COLO668 (cell line): ENCODE data around the gene TAC4.

Experiments
- DNase-seq: peaks from one replicate; lab custom pipeline; 2025; ENCODE audit not compliant: unreplicated experiment; lab: John Stamatoyannopoulos, UW

The TAC4 gene

DNA sequence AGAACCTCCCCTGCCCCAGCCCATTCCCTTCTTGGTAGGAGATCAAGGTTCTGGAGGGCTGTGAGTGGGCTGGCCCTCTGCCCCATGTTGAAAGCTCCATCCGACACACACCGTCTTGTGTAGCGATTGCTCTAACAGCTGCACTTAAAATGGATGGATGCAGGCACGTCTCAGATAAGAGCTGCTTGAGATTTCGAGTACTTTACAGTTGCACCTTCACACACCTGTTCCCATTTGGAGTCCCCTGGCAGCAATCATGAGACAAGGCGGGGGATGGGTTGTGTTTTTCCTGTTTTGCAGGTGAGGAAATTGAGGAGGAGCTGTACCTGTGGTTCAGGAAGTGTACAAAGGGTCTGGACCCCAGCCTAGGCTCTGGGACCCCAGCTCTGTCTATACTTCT is 25.6 kb upstream of the TAC4 start:
- no peak for DNase-seq

DNA sequence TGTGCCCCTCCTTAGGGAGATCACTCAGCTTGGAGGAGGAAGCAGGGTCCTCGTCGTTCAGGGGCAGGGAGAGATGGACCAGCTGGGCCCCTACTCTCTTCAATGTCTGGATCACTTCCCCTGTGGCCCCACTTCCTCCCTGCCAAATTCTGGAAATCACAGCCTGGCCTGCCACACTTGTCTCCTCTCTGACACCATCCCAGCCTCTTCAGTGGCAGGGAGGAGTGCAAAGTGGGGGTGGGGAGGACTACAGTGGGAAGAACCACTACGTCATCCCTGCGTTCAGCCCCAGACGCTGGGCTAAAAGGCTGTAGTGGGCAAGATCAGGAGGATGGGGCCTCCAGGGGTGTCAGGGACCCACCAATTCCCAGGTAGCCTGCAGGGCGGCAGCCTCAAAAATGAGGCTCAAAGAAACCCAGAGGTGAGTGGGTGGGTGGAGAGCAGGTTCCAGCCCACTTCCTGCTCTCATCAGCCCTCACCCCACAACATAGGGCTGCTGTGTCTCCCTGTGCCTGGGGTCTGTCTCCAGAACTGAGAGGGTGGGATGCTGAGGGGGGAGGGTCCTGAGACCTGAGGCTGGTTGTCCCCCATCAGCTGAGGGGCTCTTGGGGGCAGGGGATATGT is 25.0 kb upstream of the TAC4 start:
- DNase-seq = no peak

GRCh38 chr17:49871211-49871610 is 23.3 kb upstream of the TAC4 start:
- DNase-seq = no peak

DNA sequence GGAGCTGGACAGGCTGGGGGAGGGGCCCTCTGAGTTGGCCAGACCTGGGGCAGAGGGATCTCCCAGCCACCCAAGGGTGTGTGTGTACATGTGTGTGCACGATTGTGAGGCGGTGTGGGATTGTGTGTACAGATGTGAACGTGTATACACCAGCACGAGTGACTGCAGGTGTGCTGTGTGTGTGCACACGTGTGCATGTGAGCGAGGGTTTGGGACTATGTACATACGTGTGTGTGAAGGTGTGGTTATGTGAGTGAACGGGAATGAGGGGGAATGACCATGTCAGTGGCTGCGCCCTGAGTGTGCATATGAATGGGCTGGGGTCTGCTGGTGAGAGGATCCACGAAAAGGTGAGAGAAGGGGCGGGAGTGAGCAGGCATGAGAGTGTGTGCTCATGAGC is 22.4 kb upstream of the TAC4 start:
- DNase-seq = no peak

GRCh38 chr17:49869038-49869374 is 21.1 kb upstream of the TAC4 start:
- DNase-seq = no peak

GRCh38 chr17:49866882-49867413 is 19.1 kb upstream of the TAC4 start:
- DNase-seq = no peak

DNA sequence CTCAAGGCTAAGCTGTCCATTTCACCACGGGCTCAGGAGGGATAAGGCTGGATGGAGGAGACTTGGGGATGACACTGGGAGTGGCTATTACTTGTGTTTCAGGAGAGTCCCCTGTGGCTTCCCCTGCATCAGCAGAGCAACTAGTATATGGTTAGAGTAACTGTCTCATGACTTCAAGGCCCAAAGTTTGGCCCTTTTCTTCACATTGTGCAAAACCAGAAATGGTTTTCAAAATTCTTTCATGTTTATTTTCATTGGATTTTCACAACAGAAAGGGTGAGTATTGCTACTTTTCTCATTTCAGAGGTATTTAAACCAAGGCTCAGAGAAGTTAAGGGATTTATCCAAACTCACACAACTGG is 18.1 kb upstream of the TAC4 start:
- DNase-seq = no peak

- no peak for DNase-seq
These were observed 15.0 kb upstream of the TAC4 start for GRCh38 chr17:49862781-49863331.

GRCh38 chr17:49861150-49861884 is 13.4 kb upstream of the TAC4 start:
- peak; percentile 5 for DNase-seq

- DNase-seq = peak; percentile 7
These were observed 12.4 kb upstream of the TAC4 start for GRCh38 chr17:49859991-49860953.

GRCh38 chr17:49858796-49859195 is 10.9 kb upstream of the TAC4 start:
- no peak for DNase-seq

- DNase-seq = no peak
These were observed 6.3 kb upstream of the TAC4 start for GRCh38 chr17:49854126-49854525.

- no peak for DNase-seq
These were observed 5.7 kb upstream of the TAC4 start for GRCh38 chr17:49853470-49854015.

GRCh38 chr17:49851387-49852291 is 3.8 kb upstream of the TAC4 start:
- peak; percentile 6 for DNase-seq

DNA sequence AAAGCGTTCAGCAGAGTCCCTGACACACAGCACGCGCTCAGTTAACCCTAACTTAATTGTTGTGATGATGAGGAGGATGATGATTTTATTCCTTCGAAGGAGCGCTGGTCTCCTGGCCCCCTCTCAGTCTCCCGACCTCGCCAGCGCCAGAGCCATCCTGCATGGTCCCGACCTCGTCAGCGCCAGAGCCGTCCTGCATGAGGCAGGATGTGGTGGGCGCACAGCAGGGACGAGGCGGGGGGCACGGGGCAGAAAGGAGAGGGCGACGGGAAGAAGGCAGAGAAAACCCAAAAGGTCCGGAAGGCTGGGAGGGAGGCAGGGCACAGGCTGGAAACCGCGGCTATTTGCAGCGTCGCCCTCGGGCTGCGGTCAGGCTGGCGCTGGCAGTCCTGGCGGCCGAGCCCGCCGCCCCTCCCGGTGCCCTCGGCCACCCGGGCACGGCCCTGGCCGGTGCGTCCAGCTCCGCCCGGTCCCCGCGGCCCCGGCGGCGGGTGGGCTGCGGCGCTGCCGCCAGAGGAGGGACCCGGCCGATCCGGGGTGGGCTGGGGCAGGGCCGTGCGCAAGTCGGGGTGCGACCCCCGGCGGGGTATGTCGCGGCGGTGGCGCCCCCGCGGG is 3.0 kb upstream of the TAC4 start:
- DNase-seq = no peak

DNA sequence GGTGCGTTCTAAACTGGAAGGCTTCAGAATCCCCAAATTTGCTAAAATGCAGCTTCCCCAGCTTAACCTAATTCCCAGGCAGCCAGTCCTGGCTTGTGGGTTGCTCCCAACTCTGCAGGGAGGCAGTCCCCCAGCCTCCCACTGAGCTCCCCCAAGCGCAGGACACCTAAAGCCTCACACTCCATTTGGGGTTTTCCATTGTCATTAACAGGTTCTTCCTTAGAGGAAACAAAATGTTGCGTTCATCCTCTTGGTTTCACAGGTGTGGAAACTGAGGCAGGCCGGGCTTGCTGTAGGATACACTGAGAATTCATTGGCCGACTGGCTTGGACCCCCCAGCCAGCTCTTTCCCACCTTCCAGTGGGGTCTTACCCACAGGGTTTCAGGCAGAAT is 2.3 kb upstream of the TAC4 start:
- DNase-seq = no peak

- no peak for DNase-seq
These were observed 870 bp upstream of the TAC4 start for GRCh38 chr17:49848739-49849138.

GRCh38 chr17:49846938-49847712 is 744 bp downstream of the TAC4 start:
- DNase-seq = no peak

GRCh38 chr17:49845321-49845720 is 2.5 kb downstream of the TAC4 start:
- no peak for DNase-seq
